HG03342 (cell line): ENCODE measurements around the gene PKP4.
"Not testable (repeated sequence)": the region's sequence is repeated elsewhere in the genome, so short reads cannot be mapped to it uniquely, and the experiment has no call there.

Experiments
- ATAC-seq: cut with Tn5 transposase; IDR thresholded peaks from one replicate; pipeline ENCODE4 v1.9.1; 2021; ENCODE audit warnings: mild to moderate bottlenecking, moderate library complexity; ENCODE audit not compliant: unreplicated experiment

The PKP4 gene

DNA sequence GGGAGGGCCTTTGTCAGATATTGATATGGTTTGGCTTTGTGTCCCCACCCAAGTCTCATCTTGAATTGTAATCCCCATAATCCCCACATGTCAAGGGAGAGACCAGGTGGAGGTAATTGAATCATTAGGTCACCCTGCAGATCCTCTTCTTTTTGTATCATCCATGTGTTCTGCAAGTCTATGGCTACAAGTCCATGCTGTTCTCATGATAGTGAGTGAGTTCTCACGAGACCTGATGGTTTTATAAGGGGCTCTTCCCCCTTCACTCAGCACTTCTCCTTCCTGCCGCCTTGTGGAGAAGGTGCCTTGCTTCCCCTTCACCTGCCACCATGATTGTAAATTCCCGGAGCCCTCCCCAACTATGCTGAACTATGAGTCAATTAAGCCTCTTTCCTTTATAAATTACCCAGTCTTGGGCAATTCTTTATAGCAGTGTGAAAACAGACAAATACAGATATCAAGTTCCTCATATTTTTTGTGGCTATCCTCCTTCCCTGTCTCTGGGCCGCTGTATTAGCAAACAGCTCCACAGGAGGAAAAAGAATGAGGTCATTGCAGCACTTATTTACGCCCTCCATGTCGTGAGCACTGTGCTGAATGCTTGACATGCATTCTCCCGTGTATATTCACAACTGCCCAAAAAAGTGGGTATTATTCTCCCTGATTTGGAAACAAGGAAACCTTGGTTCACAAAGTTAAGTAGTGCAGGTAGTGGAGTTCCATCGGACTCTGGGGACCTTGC, 248.1 kb downstream of the PKP4 start:
- not testable (repeated sequence) for ATAC-seq

GRCh38 chr2:158712791-158713522, 256.2 kb downstream of the PKP4 start:
- no peak for ATAC-seq

GRCh38 chr2:158713523-158714138, 256.9 kb downstream of the PKP4 start:
- no peak for ATAC-seq

DNA sequence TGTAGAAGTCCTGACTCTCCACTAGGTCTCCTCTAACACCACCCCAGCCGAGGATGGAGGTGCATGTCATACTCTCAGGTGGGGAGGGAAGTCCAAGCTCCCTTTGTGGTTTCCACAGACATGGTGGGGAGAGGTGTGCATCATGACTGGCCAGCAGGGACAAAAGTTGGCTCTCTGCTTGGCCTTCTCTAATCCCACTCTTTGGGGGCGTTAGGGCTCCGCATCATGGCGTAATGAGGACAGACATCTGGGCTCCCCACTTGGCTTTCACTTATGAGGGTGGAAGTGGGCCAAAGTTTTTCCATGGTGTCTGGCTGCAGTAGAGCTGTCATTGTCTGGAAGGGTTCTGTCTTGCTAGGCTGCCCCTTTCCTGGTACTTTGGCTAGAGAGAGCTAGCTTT, 257.7 kb downstream of the PKP4 start:
- ATAC-seq = no peak

GRCh38 chr2:158715357-158715756, 258.6 kb downstream of the PKP4 start:
- no peak for ATAC-seq

DNA sequence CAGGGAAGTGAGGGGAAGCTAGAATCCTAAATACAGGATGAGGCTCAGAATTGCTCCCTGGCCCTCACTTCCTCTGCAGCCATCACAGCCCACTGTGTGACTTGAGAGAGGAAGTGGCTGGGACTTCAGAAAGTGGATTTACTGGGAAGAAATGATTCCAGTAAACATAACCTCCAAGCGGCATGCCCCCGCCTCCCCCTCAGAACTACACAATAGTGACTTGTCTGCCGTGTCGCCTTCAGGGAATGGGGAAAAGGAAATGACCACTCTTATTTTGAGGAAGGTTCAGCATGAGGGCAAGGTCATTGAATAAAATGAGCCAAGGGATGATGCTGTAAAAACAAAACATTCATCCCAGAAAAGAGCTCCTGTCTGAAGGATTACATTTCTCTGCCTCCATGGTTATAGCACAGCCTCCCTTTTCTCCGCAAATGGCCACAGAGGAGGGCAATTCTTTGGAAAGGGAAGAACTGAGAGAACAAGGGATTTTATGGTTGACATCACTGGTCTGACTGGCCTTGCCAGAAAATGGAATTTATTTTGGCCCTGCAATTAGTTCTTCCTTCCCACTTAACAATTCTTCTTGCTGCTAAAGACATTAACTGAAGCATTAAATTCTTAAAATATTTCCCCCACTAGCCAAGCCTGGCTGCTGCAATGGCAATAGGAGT, 259.5 kb downstream of the PKP4 start:
- no peak for ATAC-seq

- ATAC-seq = no peak
These were observed 260.2 kb downstream of the PKP4 start for GRCh38 chr2:158716921-158717320.

GRCh38 chr2:158717366-158718195, 260.8 kb downstream of the PKP4 start:
- no peak for ATAC-seq

GRCh38 chr2:158718196-158718585, 261.4 kb downstream of the PKP4 start:
- no peak for ATAC-seq

DNA sequence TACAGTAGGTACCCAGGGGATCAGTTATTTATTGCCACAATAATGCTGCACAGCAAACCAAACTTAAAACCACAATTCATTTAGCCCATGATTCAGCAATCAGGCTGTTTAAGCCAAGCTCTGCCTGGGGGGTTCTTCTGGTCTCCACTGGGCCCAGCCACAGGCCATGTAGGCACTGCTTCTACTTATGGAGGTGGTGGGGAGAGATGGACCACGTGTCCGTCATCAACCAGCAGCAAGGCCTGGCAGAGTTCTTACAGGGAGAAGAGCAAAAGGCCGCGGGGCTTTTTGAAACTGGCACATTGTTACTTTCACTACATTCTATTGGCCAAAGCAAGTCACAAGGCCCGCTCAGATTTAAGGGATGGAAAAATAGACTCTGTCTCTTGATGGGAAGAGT, 262.1 kb downstream of the PKP4 start:
- ATAC-seq = no peak

- no peak for ATAC-seq
These were observed 262.7 kb downstream of the PKP4 start for GRCh38 chr2:158719403-158719802.

GRCh38 chr2:158722266-158723105, 265.7 kb downstream of the PKP4 start:
- ATAC-seq = no peak

DNA sequence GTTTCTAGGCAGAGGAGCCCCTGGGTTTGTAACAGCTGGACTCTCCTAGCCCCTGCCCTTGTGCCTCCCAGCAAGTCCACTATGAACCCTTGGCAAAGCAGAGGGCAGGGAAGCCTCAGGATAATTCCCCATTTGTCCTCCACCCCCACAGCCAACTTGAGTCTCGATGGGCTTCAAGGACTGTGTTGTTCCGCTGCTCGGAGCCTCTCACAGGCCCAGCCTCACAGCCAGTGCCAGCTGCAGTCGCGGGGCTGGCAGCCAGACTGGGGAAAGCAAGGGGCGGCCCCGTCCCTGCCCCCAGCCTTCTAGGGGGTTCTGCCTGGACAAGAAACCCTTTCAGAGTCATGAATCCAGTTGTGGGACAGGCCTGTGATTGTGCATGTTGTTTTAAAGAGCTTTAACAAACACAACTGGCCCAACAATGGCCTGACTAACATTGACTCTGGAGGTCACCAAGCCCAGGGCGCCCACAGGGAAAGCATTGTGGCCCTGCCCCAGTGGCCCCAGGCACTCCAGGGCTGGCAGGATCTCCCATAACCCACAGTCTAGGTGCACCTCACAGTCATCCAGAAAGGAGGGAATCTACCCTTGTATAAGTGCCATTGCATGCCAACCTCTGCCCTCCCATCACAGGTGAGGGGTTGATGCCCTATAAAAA, 266.6 kb downstream of the PKP4 start:
- no peak for ATAC-seq

DNA sequence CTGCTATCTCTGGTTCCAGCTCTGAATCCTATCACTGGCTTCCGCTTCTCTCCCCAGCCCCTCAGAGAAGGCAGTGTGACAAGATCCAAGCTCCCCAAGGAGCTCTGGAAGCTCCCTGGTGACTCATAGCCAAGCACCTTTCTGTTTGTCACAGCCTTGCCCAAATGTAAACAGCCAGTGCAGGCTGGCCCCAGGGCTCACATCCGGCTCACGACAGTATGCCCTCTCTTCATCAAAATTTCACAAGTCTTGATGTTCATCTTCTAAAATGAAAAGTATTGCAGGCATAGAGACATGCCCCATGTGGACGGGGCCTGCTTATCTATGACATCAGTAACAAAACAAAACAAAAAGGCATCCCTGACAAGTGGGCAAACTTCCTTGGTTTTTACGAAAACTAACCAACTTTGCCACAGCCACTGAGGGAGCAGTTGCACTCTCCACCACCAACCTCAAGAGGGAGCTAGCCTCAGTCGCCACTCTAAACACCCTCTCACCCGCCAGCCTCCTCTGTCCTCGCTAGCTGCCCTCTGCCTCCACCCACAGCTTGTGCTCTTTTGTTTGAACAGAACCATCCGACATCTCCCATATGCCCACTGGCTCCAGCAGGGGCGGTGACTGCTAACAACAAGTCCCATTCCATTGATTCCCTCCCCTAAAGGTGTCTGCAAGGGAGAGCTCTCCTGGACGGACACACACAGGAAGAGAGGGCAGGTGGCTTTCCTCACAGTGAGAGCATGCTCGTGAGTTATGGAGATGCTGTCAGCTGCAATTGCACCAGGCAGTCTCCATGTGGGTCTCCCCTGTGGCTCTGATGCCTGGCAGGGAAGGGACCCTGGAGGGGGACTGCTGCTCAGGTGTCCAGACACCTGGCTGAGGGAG, 267.4 kb downstream of the PKP4 start:
- no peak for ATAC-seq

- no peak for ATAC-seq
These were observed 268.1 kb downstream of the PKP4 start for GRCh38 chr2:158724803-158725381.

- ATAC-seq = no peak
These were observed 268.7 kb downstream of the PKP4 start for GRCh38 chr2:158725441-158725891.

DNA sequence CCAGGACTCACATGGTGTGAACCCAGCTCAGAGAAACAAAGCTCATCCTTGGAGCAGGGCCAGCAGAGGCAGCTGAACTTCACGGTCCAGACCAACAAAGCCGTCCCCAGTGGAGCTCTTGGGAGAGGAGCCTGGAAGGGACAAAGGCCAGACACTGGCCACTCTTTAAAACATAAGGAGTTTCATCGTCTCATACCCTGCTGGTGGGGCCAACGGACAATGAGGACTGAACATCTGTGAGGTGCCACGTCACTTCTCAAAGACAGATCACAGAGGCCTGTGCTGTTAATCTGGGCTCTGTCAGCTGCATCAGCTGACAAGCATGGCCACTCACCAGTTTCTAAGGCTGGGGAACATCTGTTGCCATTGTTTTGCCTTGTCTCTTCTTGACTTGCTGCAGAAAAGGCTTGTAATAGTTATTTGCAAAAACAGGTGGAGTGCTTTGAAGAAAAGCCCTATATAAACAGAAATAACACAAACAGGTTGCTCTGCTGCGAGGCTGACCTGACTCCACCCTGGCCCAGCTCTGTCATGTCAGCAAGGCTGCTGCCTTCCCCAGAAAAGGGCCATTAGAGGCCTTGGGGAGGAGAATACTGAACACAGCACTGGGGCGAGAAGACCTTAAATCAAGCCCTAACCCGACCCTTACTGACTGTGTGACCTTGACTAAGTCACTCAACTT, 270.3 kb downstream of the PKP4 start:
- no peak for ATAC-seq
